GM18517 (cell line): ENCODE results near the gene REV1.
"Not testable (repeated sequence)": the region's sequence is repeated elsewhere in the genome, so short reads cannot be mapped to it uniquely, and the experiment has no call there.

ENCODE experiments used
- ATAC-seq: cut with Tn5 transposase; IDR thresholded peaks from one replicate; pipeline ENCODE4 v1.9.1; 2021; ENCODE audit warnings: mild to moderate bottlenecking, moderate library complexity; ENCODE audit not compliant: unreplicated experiment

The REV1 gene

GRCh38 chr2:99365661-99366060 is 124.2 kb downstream of the REV1 start:
- ATAC-seq: no peak

GRCh38 chr2:99356853-99357252 is 133.0 kb downstream of the REV1 start:
- no peak for ATAC-seq

- ATAC-seq: not testable (repeated sequence)
Observed at GRCh38 chr2:99354825-99355224, 135.0 kb downstream of the REV1 start.

- no peak for ATAC-seq
Observed at GRCh38 chr2:99354070-99354469, 135.7 kb downstream of the REV1 start.
